Prostate gland (tissue), 2 donors: ENCODE measurements around the gene PRR19. TPM values are rescaled to one million over a fixed set of nuclear protein-coding genes. Genes with fewer than 3 reads are reported as not detected.

Source experiments
- DNase-seq: peaks from one replicate; pipeline ENCODE4 v3.0.0-alpha.2; 2019; ENCODE audit warnings: low spot score
- H3K27ac ChIP-seq, 2 donors: fragments of 200-600 bp; sonication (generic); 2 replicates each; pipeline ENCODE4 v1.5.1; 2017 to 2019
- H3K27me3 ChIP-seq: fragments of 200-600 bp; sonication (generic); replicated peaks from 2 replicates; pipeline ENCODE4 v1.5.1; 2019; ENCODE audit not compliant: insufficient read depth
- H3K36me3 ChIP-seq, 2 donors: fragments of 200-600 bp; sonication (generic); 1 replicate in 1 of 2; 2 replicates in 1 of 2; pipeline versions ENCODE4 v1.5.1 to v1.8.1; 2017 to 2019
- H3K4me1 ChIP-seq: fragments of 200-600 bp; sonication (generic); replicated peaks from 2 replicates; pipeline ENCODE4 v1.5.1; 2019
- H3K4me3 ChIP-seq, 2 donors: fragments of 200-600 bp; sonication (generic); 2 replicates each; pipeline ENCODE4 v1.5.1; 2017 to 2019
- H3K9me3 ChIP-seq: fragments of 200-600 bp; sonication (generic); 2 replicates; pipeline ENCODE4 v1.5.1; 2017
- CTCF ChIP-seq, 4 experiments: fragments of 200-600 bp in 2 of 4; fragments of 450-650 bp in 2 of 4; sonication (generic) in 2 of 4; IDR thresholded peaks; 1 replicate in 3 of 4; 2 replicates in 1 of 4; pipeline ENCODE4 v1.5.1; 2016 to 2019; ENCODE audit warnings: antibody characterized with exemption in 4 of 4, mild to moderate bottlenecking in 2 of 4, moderate library complexity in 2 of 4
- POLR2A ChIP-seq: fragments of 450-650 bp; IDR thresholded peaks from one replicate; pipeline ENCODE4 v1.6.1; 2016; ENCODE audit warnings: antibody characterized with exemption, mild to moderate bottlenecking
- POLR2AphosphoS5 ChIP-seq: sonication (generic); formaldehyde crosslinking; IDR thresholded peaks from one replicate; pipeline ENCODE4 v1.6.1; 2017; ENCODE audit warnings: antibody characterized with exemption
- WGBS: methylation state at CpG from one replicate; pipeline ENCODE4 v1.1.5; 2018; 5-methylcytosine and 5-hydroxymethylcytosine counted together
- intact Hi-C: fragments of 100-400 bp; cut with DNase I; formaldehyde crosslinking; loops from one replicate; pipeline ENCODE4 v1.14.2; 2022
- total RNA-seq, 2 donors: library from RNA; depleted of rRNA; stranded (reverse); fragments of >200 nt; gene quantifications; one replicate each; pipeline ENCODE4 v1.1.0, GENCODE V29; 2016

Gene PRR19
- total RNA-seq: 1 to 10 TPM in 1 of 2 donors, under 1 TPM in 1; 0.32 to 8.4 TPM

GRCh38 chr19:42301646-42302203, at the start of gene PRR19:
TSS of gene PRR19 (plus strand) at chr19:42302132. CDS start at chr19:42309585, 7,453 bp downstream.
- WGBS: 4% methylated on average over 21 of the region's 21 CpGs
- no peak for DNase-seq

GRCh38 chr19:42252365-42253244, 49.3 kb upstream of the PRR19 start:
- Histone ChIP-seq H3K36me3 (no peaks in the 10 kb centered on the region), H3K27ac (peak overlapping the region; percentile 98), H3K9me3 (no peaks in the 10 kb centered on the region), H3K4me3 (peak overlapping the region; percentile 98), H3K27me3 (no peaks in the 10 kb centered on the region), H3K4me1 (peaks cover 14% of the 10 kb centered on the region)
- no peak for DNase-seq
- TF ChIP-seq POLR2AphosphoS5 (no peak), CTCF (IDR thresholded peaks at IDR 0.05) (no peak), POLR2A (no peak)
- WGBS: 1% methylated on average over 27 of the region's 27 CpGs
- intact Hi-C loops: no loop called here

More at GRCh38 chr19:42301646-42302203, at the start of gene PRR19:
- Histone ChIP-seq H3K4me1 (no peaks in the 10 kb centered on the region), H3K9me3 (no peaks in the 10 kb centered on the region), H3K36me3 (no peaks in the 10 kb centered on the region), H3K27me3 (no peaks in the 10 kb centered on the region), H3K27ac (peak within 1 kb of the TSS; percentile 67 to 73), H3K4me3 (peak within 1 kb of the TSS; percentile 39 to 53)
- intact Hi-C loops: no loop called here
- TF ChIP-seq CTCF (IDR thresholded peaks at IDR 0.05) (no peak), POLR2A (no peak), POLR2AphosphoS5 (no peak)

GRCh38 chr19:42253245-42254088, 48.5 kb upstream of the PRR19 start:
- H3K27ac ChIP-seq: peak overlapping the region; percentile 98
- H3K4me1 ChIP-seq: peaks cover 14% of the 10 kb centered on the region
- TF ChIP-seq POLR2A: peak; percentile 13
- no peak for TF ChIP-seq CTCF (IDR thresholded peaks at IDR 0.05)
- TF ChIP-seq POLR2AphosphoS5: peak; percentile 13
- H3K27me3 ChIP-seq: no peaks in the 10 kb centered on the region
- H3K9me3 ChIP-seq: no peaks in the 10 kb centered on the region
- no peaks in the 10 kb centered on the region for H3K36me3 ChIP-seq
- WGBS: 0% methylated on average over 30 of the region's 71 CpGs
- no peak for DNase-seq
- intact Hi-C loops: loop anchor here (1.0 kb wide), 1 partner anchor 31 kb away; no protein-coding TSS in a partner anchor
- H3K4me3 ChIP-seq: peak overlapping the region; percentile 98

GRCh38 chr19:42254089-42254849, 47.7 kb upstream of the PRR19 start:
- H3K4me3 ChIP-seq: peak overlapping the region; percentile 98
- TF ChIP-seq CTCF (IDR thresholded peaks at IDR 0.05): peak in 1 of 4 experiments; percentile 9
- no peak for TF ChIP-seq POLR2A
- peak; percentile 54 for TF ChIP-seq POLR2AphosphoS5
- no peaks in the 10 kb centered on the region for H3K27me3 ChIP-seq
- no peaks in the 10 kb centered on the region for H3K9me3 ChIP-seq
- DNase-seq: peak; percentile 75
- peak overlapping the region; percentile 98 for H3K27ac ChIP-seq
- H3K4me1 ChIP-seq: peaks cover 14% of the 10 kb centered on the region
- 0% methylated on average over 33 of the region's 70 CpGs for whole genome bisulfite sequencing
- intact Hi-C loops: loop anchor here (1.0 kb wide), 1 partner anchor 30 kb away; no protein-coding TSS in a partner anchor
- no peaks in the 10 kb centered on the region for H3K36me3 ChIP-seq
